Sciatic nerve (tissue), 2 donors: ENCODE results near the gene CHSY1. TPM values are rescaled to one million over a fixed set of nuclear protein-coding genes. Genes with fewer than 3 reads are reported as not detected.

Experiments used
- ATAC-seq: fragments of 200-7000 bp; cut with Tn5 transposase; one replicate; pipeline ENCODE4 v1.9.1; 2020; ENCODE audit warnings: mild to moderate bottlenecking, moderate library complexity
- DNase-seq: peaks from one replicate; pipeline ENCODE4 v3.0.0-alpha.2; 2020; ENCODE audit warnings: low spot score
- intact Hi-C: fragments of 100-400 bp; cut with DNase I; formaldehyde crosslinking; loops from one replicate; pipeline ENCODE4 v1.14.2; 2022
- total RNA-seq: library from RNA; stranded (reverse); fragmentation: NEBNext Ultra II Directional; extraction: Animal tissue kit (Norgen Biotek cat#: 25700); gene quantifications from one replicate; pipeline ENCODE4 v1.2.1, GENCODE V29; 2021
- donor health status: DM: no; HTN: no; CAD: no.
- donor health status: DM: no; HTN: no; CAD: no.

CHSY1 gene
- total RNA-seq, 1 donor from 2014 or later: 53.2 TPM

GRCh38 chr15:101250341-101250831, 1.5 kb downstream of the CHSY1 start:
- ATAC-seq (no peak), DNase-seq (no peak)
- intact Hi-C loops: loop anchor here (5.0 kb wide), 1 partner anchor 233 kb away; no protein-coding TSS in a partner anchor

DNA sequence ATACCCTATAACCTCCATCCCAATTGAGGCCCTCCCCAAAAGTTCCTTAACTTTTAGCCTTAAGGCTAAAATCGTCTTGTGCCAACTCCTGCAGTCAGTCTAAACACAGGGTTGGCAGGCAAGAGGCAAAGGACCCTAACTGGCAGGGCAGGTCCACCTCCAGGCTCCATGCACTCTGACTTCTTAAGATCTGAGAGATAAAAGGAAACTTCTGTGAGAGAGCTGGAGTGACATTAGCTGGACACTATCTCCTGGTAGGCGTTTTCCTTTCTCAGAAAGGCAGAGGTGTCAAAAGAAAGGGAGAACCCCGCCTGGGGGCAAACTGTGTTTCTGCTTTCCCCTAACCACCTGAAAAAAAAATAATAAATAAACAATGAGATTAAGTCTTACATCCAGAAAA, 3.6 kb downstream of the CHSY1 start:
- DNase-seq: no peak
- no peak for ATAC-seq
- intact Hi-C loops: loop anchor here (5.0 kb wide), 1 partner anchor 1566 kb away; no protein-coding TSS in a partner anchor

DNA sequence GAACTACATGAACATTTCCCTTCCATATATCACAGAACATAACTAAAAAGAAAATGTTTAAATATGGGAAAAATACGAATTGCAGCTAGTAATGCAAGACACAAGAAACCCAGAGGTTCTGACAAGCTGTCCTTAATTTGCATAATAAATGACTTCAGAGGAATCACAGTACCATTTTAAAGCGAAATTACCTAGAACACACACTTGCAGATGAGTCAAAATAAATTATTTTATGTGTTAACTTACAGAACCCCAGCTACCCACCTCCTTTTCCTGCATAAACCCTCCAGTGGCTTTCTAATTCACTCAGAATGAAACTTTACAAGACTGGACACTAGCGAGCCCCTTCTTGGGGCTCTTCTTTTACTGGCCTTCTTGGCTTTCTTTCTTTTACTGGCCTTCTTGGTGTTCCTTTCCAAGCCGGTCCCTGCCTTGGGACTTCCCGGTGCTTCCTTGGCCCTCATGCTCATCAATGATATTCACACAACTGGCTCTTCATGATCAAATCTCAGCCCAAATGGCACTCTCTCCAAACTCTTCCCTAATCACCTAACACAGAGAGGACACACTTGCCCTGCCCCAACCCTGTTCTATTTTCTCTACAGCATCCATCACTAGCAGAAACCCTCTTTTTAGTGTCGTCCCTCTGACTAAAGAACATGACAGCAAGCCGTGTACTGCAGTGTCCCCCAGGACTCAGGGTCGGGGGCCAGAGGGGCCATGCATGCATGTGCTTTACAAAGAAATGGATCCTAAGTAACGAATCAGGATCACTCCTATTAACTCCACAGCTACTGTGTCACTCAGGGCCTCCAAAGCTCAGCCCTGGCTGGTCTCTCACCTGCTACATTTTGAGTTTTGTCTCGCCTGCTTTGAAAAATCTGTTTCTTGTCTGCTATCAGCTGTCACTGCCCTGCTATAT, 4.8 kb downstream of the CHSY1 start:
- ATAC-seq (no peak), DNase-seq (no peak)
- intact Hi-C loops: loop anchor here (5.0 kb wide), 1 partner anchor 1565 kb away; no protein-coding TSS in a partner anchor

GRCh38 chr15:101246391-101246790, 5.5 kb downstream of the CHSY1 start:
- DNase-seq (no peak), ATAC-seq (no peak)
- intact Hi-C loops: loop anchor here (5.0 kb wide), 1 partner anchor 1564 kb away; no protein-coding TSS in a partner anchor

GRCh38 chr15:101244889-101245668, 6.8 kb downstream of the CHSY1 start:
- no peak for ATAC-seq
- DNase-seq: no peak
- intact Hi-C loops: loop anchor here (5.0 kb wide), 1 partner anchor 1563 kb away; no protein-coding TSS in a partner anchor

- DNase-seq: no peak
- ATAC-seq: no peak
- intact Hi-C loops: no loop called here
Measured at GRCh38 chr15:101244036-101244781, 7.6 kb downstream of the CHSY1 start.

- intact Hi-C loops: no loop called here
- no peak for DNase-seq
- no peak for ATAC-seq
Measured at GRCh38 chr15:101243420-101243819, 8.4 kb downstream of the CHSY1 start.

GRCh38 chr15:101242999-101243336, 8.9 kb downstream of the CHSY1 start:
- DNase-seq: no peak
- intact Hi-C loops: no loop called here
- no peak for ATAC-seq

GRCh38 chr15:101242160-101242998, 9.5 kb downstream of the CHSY1 start:
- DNase-seq (no peak), ATAC-seq (peak; percentile 52)
- intact Hi-C loops: no loop called here

GRCh38 chr15:101240358-101240757, 11.5 kb downstream of the CHSY1 start:
- intact Hi-C loops: no loop called here
- ATAC-seq: peak; percentile 72
- DNase-seq: no peak

DNA sequence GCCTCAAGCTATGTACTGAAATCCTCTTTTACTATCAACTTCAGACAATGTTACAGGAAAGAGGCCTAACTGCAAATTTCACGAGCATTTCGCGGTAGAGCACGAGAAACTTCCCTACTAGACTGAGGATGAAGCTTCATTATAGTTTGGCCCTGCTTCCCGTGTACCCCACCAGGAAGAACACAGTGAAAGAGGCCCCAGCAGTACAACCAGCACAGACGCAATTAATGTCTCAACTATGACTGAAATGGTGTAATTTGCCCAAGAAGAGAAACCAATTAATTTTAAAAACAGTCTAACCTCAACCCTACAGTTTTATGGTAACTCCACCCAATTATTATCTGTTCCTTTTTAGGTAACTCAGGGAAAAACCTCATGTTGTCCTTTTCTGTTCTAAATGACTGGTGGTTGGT, 12.1 kb downstream of the CHSY1 start:
- DNase-seq (no peak), ATAC-seq (no peak)
- intact Hi-C loops: no loop called here

DNA sequence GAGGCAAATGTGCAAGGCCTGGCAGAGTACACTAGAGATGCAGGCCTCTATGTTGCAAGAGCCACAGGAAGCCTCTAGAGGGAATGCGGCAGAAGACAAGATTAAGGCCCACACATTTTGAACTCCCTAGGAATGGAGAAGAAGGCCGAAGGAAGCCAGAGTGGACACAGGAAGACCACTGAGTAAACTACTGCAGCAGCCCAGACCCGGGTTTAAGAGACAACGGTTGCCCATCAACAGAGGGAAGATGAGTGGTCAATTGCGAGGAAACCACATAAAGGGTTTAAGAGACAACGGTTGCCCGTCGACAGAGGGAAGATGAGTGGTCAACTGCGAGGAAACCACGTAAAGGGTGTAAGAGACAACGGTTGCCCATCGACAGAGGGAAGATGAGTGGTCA, 14.6 kb downstream of the CHSY1 start:
- intact Hi-C loops: no loop called here
- DNase-seq (no peak), ATAC-seq (no peak)

DNA sequence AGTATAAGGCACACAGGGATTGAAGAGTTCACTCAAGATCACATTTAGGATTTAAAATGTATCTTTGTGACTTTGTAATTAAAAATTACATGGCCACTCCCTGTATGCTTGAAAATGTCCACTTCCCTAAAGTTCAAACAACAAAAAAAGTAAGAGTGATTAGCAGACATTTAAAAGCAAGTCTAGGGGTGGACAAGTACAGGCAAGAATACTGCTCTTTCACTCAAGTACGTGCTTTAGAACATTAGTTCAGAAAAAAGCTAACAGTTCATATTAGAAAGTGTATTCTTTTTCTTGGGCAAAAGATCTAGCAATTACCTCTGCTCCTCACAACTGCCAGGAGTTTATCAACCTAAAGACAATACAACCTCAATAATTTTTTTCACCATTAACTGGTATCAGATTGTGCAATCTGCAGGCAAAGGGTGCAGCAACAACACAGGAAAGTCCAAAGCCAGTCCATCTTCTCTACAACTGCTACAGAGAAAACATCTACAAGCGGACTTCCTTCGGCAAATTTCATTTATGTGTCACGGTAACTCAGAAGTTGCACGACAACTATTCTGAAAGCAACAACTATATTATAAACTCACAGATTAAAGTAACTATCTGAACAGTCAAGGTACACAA, 18.1 kb downstream of the CHSY1 start:
- intact Hi-C loops: no loop called here
- DNase-seq (no peak), ATAC-seq (no peak)

GRCh38 chr15:101232677-101233076, 19.2 kb downstream of the CHSY1 start:
- ATAC-seq (peak; percentile 41), DNase-seq (no peak)
- intact Hi-C loops: no loop called here

- ATAC-seq: no peak
- no peak for DNase-seq
- intact Hi-C loops: no loop called here
Measured at GRCh38 chr15:101228313-101228712, 23.5 kb downstream of the CHSY1 start.

- intact Hi-C loops: no loop called here
- ATAC-seq (no peak), DNase-seq (no peak)
Measured at GRCh38 chr15:101225658-101226057, 26.2 kb downstream of the CHSY1 start.

DNA sequence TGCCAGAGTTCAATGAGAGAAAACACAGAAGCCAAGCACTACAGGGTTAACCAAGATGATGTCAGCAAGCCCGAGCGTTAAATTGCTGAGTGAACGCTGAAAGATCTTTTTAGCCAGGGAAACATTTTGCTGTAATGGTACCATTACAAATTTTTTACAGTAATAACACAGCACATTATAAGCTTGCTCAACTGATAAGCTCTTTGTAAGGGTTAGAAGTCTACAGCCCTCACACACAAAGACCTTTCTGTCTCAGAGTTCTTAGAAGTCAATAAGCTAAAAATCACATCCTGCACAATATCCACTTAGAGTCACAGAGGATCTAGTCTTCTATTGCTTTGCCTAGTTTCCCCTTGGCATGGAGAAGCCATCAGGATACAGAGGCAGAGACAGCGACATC, 29.9 kb downstream of the CHSY1 start:
- ATAC-seq (peak; percentile 87), DNase-seq (no peak)
- intact Hi-C loops: no loop called here

DNA sequence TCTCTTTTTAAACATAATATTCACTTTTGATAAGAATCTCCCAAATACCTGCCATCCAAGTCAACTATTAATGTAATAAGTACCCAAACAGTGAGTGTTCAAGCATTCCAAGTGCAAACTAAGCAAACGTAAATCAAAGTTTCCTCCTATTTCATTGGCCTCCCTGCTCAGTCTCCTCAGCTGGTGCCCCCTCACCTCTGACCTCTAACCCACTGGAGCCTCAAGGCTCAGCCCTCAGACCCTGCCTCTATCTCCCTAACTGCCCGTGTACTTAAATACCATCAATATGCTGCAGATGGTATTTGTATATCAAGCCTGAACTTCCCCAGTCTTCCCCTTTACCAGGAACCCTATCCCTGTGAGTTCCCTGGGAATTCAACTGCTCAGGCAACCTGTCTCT, 31.8 kb downstream of the CHSY1 start:
- no peak for DNase-seq
- ATAC-seq: no peak
- intact Hi-C loops: no loop called here
